DOHH2 (cell line): ENCODE measurements around the gene P2RX3.

Experiments used
- H3F3A ChIP-seq: fragments of 200-600 bp; sonication (generic), shearing (Covaris generic); 2 replicates; pipeline ENCODE4 v1.6.0; 2016; ENCODE audit warnings: antibody characterized with exemption, mild to moderate bottlenecking; ENCODE audit not compliant: control insufficient read depth, insufficient read depth
- H3K27ac ChIP-seq: fragments of 200-600 bp; sonication (generic); 2 replicates; pipeline ENCODE4 v1.5.1; 2014; ENCODE audit warnings: low read depth, mild to moderate bottlenecking, low read length, moderate library complexity
- H3K27me3 ChIP-seq: fragments of 200-600 bp; sonication (generic); 2 replicates; pipeline ENCODE4 v1.6.1; 2014; ENCODE audit warnings: mild to moderate bottlenecking, low read length, mixed read lengths; ENCODE audit not compliant: control insufficient read depth
- H3K36me3 ChIP-seq: fragments of 200-600 bp; sonication (generic); 2 replicates; pipeline ENCODE4 v1.6.1; 2014; ENCODE audit warnings: mild to moderate bottlenecking, low read length, moderate library complexity, mixed read lengths; ENCODE audit not compliant: control insufficient read depth
- H3K4me1 ChIP-seq: fragments of 200-600 bp; sonication (generic); 2 replicates; pipeline ENCODE4 v1.6.1; 2014; ENCODE audit warnings: mild to moderate bottlenecking, low read length, mixed read lengths; ENCODE audit not compliant: control insufficient read depth
- H3K4me2 ChIP-seq: fragments of 200-600 bp; sonication (generic); 2 replicates; pipeline ENCODE4 v1.6.0; 2014; ENCODE audit warnings: mild to moderate bottlenecking, low read length, moderate library complexity
- H3K4me3 ChIP-seq: fragments of 200-600 bp; sonication (generic); 2 replicates; pipeline ENCODE4 v1.5.1; 2014; ENCODE audit warnings: mild to moderate bottlenecking, low read length, mixed read lengths
- H3K79me2 ChIP-seq: fragments of 200-600 bp; sonication (generic); 2 replicates; pipeline ENCODE4 v1.6.1; 2014; ENCODE audit warnings: mild to moderate bottlenecking, low read length, mixed read lengths; ENCODE audit not compliant: control insufficient read depth
- H3K9me2 ChIP-seq: fragments of 200-600 bp; sonication (generic); replicated peaks from 2 replicates; pipeline ENCODE4 v1.6.1; 2014; ENCODE audit warnings: mild to moderate bottlenecking, low read length, mixed read lengths; ENCODE audit not compliant: control insufficient read depth
- H3K9me3 ChIP-seq: fragments of 200-600 bp; sonication (generic); 2 replicates; pipeline ENCODE4 v1.6.1; 2014; ENCODE audit warnings: antibody characterized with exemption, low read length, mixed read lengths; ENCODE audit not compliant: control insufficient read depth, insufficient read depth
- H4K20me1 ChIP-seq: fragments of 200-600 bp; sonication (generic); 2 replicates; pipeline ENCODE4 v1.6.0; 2014; ENCODE audit warnings: low read depth, mild to moderate bottlenecking, antibody characterized with exemption, low read length, moderate library complexity; ENCODE audit not compliant: control insufficient read depth, insufficient read depth
- EZH2phosphoT487 ChIP-seq: fragments of 200-600 bp; sonication (generic); IDR thresholded peaks from 2 replicates; pipeline ENCODE4 v1.6.1; 2017; ENCODE audit warnings: borderline replicate concordance, mild to moderate bottlenecking, antibody characterized with exemption, low read length, moderate library complexity, mixed read lengths
- TF ChIP-seq, protein P1 (sequence below): fragments of 200-600 bp; sonication (generic); IDR thresholded peaks from one replicate; pipeline ENCODE4 v1.5.1; 2014; ENCODE audit warnings: antibody characterized with exemption, mild to moderate bottlenecking, low read depth, low read length; ENCODE audit not compliant: poor library complexity, severe bottlenecking

Gene P2RX3

DNA sequence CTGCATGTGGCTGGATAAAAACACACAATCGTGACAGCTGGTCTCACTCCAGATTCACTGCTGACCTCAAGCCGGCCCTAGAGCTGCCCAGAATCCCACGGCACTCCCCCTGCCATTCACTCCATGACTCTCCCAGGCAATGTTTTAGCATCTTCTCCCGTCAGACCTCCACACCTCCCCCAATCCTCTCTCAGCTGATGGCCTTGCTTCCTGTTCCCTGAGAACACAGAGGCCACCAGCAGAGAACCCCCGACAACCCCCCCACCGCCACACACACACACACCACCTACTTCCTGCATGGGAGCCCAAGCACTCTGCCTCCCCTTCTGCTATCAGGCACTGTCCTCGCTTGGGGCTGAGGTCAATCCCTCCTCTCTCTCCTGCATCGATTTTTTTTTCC, 22.7 kb upstream of the P2RX3 start:
- Histone ChIP-seq H3K9me3 (no peaks in the 10 kb centered on the region), H4K20me1 (no peaks in the 10 kb centered on the region), H3K4me1 (peaks cover 15% of the 10 kb centered on the region), H3K27ac (no peak overlapping the region), H3K36me3 (peaks cover 13% of the 10 kb centered on the region), H3K4me2 (no peak overlapping the region), H3F3A (no peaks in the 10 kb centered on the region), H3K9me2 (no peaks in the 10 kb centered on the region), H3K79me2 (no peaks in the 10 kb centered on the region), H3K27me3 (no peaks in the 10 kb centered on the region), H3K4me3 (no peak overlapping the region)
- no peak for TF ChIP-seq EZH2phosphoT487
- TF ChIP-seq, protein P1, sequence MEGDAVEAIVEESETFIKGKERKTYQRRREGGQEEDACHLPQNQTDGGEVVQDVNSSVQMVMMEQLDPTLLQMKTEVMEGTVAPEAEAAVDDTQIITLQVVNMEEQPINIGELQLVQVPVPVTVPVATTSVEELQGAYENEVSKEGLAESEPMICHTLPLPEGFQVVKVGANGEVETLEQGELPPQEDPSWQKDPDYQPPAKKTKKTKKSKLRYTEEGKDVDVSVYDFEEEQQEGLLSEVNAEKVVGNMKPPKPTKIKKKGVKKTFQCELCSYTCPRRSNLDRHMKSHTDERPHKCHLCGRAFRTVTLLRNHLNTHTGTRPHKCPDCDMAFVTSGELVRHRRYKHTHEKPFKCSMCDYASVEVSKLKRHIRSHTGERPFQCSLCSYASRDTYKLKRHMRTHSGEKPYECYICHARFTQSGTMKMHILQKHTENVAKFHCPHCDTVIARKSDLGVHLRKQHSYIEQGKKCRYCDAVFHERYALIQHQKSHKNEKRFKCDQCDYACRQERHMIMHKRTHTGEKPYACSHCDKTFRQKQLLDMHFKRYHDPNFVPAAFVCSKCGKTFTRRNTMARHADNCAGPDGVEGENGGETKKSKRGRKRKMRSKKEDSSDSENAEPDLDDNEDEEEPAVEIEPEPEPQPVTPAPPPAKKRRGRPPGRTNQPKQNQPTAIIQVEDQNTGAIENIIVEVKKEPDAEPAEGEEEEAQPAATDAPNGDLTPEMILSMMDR = no peak

- no peak overlapping the region for H3K4me3 ChIP-seq
- H4K20me1 ChIP-seq = no peaks in the 10 kb centered on the region
- H3K4me1 ChIP-seq = peaks cover 15% of the 10 kb centered on the region
- no peak for TF ChIP-seq EZH2phosphoT487
- TF ChIP-seq, protein P1 = no peak
- peaks cover 13% of the 10 kb centered on the region for H3K36me3 ChIP-seq
- H3K9me3 ChIP-seq = no peaks in the 10 kb centered on the region
- H3K9me2 ChIP-seq = no peaks in the 10 kb centered on the region
- H3K79me2 ChIP-seq = no peaks in the 10 kb centered on the region
- no peak overlapping the region for H3K4me2 ChIP-seq
- no peaks in the 10 kb centered on the region for H3K27me3 ChIP-seq
- H3F3A ChIP-seq = no peaks in the 10 kb centered on the region
- no peak overlapping the region for H3K27ac ChIP-seq
Measured at GRCh38 chr11:57316017-57316416, 22.1 kb upstream of the P2RX3 start.

- H4K20me1 ChIP-seq = no peaks in the 10 kb centered on the region
- H3K79me2 ChIP-seq = no peaks in the 10 kb centered on the region
- no peak overlapping the region for H3K4me3 ChIP-seq
- peaks cover 13% of the 10 kb centered on the region for H3K36me3 ChIP-seq
- no peak for TF ChIP-seq EZH2phosphoT487
- TF ChIP-seq, protein P1 = no peak
- H3K9me2 ChIP-seq = no peaks in the 10 kb centered on the region
- H3F3A ChIP-seq = 0 out of 2 replicates have a peak, but pooled peaks cover 2% of the 10 kb centered on the region
- no peaks in the 10 kb centered on the region for H3K27me3 ChIP-seq
- H3K9me3 ChIP-seq = no peaks in the 10 kb centered on the region
- no peak overlapping the region for H3K4me2 ChIP-seq
- no peak overlapping the region for H3K27ac ChIP-seq
- peaks cover 8% of the 10 kb centered on the region for H3K4me1 ChIP-seq
Measured at GRCh38 chr11:57318178-57318577, 20.0 kb upstream of the P2RX3 start.
